Tracheal epithelial cell (primary cell): ENCODE measurements around the gene NFATC4. TPM values are rescaled to one million over a fixed set of nuclear protein-coding genes. Genes with fewer than 3 reads are reported as not detected.

Source experiments
- total RNA-seq: library from RNA; depleted of rRNA; stranded (reverse); fragments of >200 nt; gene quantifications from 2 replicates; pipeline ENCODE4 v1.2.1, GENCODE V29; 2014

NFATC4 gene
- total RNA-seq: 10.6 and 17.3 TPM in 2 replicates

DNA sequence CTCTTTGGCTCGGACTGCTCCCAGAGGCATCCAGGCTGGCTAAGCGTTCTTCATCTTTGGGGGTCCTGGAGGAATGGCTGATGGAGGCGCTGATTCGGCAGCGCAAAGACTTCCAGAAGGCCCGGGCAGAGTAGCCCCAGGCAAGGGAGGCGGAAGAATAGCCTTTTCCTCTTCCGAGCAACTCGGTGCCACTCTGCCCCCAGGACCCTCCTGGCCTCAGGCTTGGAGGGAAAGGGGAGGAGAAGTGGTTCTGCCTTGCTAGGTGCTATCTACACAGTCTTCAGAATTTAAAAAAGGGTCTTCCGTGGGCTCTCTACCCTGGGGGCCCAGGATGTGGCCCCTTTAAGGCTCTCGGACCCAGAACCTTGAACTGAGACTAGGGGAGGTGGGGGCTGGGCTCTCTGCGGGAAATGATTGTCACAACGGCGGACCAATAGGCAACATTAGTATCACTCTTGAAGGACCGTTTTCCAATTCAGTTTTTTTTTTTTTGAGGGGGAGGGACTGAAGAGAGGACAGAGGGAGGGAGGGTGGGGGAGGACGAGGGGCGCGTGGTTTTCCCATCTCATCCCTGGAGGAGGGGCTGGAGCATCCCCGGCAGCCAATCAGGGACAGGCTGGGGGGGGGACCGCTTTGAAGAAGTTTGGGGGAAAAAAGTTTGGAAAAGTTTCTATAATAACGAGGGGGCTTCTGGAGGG, at the start of gene NFATC4:
NFATC4 (plus strand) TSS at position 671 of the 698 bp plus-strand sequence. CDS start 157 bp downstream, outside the sequence.

DNA sequence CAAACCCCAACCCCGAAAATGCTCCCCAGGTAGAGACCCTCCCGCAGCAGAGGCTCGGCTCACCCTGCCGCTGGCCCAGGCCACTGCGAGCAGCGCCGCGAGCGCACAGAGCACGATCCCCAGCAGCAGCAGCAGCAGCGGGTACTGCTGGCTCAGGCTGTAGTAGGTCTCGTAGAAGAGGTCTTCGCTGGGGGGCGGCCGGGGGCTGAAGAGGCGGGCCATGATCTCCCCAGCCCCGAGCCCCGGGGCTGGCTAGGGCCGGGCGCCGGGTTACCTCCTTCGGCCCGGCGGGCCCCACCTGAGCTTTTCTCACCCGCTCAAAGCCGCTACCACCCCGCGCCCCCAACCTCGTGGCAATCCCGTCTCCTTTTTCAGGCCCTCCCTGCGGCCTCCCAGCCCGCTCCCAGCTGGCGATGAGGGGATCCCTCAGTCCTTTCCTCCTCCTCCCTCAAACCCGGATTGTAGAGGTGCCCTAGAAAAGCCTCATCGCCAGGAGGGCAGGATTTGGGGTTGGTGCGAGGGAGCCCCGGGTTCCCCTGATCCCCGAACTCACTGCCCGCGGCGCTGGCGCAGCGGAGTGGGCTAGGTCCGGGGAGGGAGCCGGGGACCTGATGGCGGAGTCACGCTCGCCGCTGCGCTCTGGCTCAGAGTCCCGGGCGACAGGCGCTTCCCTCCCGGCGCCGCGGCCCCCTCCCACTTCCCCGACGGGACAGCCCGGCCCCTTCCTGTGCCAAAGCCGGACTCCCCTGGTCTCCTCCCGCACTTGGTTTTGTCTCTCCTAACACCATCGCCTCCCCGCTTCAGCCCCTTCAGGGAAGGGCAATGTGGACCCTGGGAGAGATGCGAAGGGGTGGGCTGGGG, 33.3 kb upstream of the NFATC4 start, which contains the start of gene ADCY4:
ADCY4 (minus strand) TSS at position 641 of the 861 bp plus-strand sequence; CDS start at position 222, 419 bp downstream.

DNA sequence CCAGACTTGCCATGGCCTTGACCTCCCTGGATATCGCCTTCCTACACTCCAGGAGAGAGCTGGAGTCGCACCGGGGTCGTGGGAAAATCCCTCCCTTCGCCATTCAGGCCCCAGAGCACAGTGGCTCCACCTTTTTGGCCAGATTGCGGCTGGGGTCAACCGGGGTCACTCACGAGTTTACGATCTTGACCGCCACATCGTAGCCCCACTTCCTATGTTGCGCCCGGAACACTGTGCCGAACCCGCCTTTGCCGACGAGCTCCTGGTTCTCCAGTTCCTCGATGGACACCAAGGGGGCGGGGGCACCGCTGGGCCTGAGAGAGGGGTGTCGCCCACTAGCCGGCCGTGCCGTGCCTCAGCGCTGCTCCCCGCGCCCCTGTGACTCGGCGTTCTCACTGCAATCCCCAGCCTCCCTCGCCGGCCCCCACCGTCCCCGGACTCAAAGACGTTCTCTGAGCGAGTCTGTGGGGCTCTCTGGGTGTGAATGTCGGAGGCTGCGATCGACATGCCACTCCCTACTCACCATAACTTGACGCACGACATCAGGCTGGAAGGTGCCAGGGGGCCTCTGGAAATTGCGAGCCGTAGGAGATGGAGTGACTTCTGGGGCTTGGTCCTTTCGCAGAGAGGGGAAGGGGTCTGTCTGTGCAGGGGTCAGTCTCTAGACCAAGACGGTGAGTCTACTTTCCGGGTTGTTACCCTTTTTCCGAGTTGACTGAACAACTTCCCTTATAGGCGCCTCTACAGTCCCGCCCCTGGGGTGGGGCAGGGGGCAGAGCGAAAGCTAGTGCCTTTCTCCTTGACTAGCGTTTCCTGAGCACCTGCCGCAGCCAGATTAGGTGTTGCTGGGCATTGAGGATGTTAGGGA, 28.5 kb upstream of the NFATC4 start, which contains the start of gene RIPK3:
RIPK3 (minus strand) TSS at position 708 of the 868 bp plus-strand sequence; CDS start at position 543, 165 bp downstream.

DNA sequence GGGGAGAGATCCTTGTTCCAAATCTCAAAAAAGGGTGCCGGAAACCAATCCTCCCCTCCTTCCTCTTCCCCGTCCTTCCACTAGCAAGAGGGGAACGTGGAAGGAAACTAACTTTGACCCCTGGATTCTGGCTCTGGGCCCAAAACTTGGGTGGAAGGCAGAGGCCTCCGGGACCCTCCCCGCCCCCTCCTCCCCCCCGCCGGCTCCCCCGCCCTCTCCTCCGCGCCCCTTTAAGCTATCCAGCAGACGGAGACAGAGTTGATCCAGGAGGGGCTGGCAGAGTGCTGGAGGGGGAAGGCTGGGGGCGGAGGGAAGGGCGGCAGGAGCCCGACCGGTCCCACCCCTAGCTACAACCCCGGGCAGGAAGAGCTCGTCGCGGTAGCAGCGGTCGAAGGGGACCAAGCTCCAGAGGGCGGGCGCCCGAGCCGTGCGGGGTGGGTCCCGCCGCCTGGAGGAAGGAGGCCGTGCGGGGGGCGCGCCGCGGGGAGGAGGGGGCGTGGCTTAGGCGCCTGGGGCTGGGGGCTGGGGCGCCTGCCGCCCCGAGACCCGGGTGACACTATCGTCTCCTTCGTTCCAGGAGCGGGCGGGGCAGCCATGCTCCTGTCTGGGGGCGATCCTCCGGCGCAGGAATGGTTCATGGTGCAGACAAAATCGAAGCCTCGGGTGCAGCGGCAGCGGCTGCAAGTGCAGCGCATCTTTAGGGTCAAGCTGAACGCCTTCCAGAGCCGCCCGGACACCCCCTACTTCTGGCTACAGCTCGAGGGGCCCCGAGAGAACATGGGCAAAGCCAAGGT, 30.9 kb downstream of the NFATC4 start, which contains the start of gene NYNRIN:
NYNRIN (plus strand) TSS at position 351 of the 794 bp plus-strand sequence; CDS start at position 595, 244 bp downstream.

Other genes with a start within 250 kb of the NFATC4 start
- gene FITM1, start 237.5 kb upstream of the NFATC4 start, total RNA-seq: under 0.01 and 0.24 TPM in 2 replicates
- gene PSME1, start 232.0 kb upstream of the NFATC4 start, total RNA-seq: 92.9 and 152 TPM in 2 replicates
- gene EMC9, start 226.6 kb upstream of the NFATC4 start, total RNA-seq: 11.7 and 12.8 TPM in 2 replicates
- 33.7 and 78.8 TPM in 2 replicates for gene PSME2, start 221.6 kb upstream of the NFATC4 start, total RNA-seq
- gene RNF31, start 220.7 kb upstream of the NFATC4 start, total RNA-seq: 23.9 and 49.0 TPM in 2 replicates
- 16.8 and 62.9 TPM in 2 replicates for gene IRF9, start 206.9 kb upstream of the NFATC4 start, total RNA-seq
- gene REC8, start 196.1 kb upstream of the NFATC4 start, total RNA-seq: 1.7 and 6.0 TPM in 2 replicates
- 45.6 and 64.3 TPM in 2 replicates for gene IPO4, start 179.4 kb upstream of the NFATC4 start, total RNA-seq
- gene TM9SF1, start 172.7 kb upstream of the NFATC4 start, total RNA-seq: 63.9 and 79.9 TPM in 2 replicates
- gene TSSK4, start 162.5 kb upstream of the NFATC4 start, total RNA-seq: not detected in 2 replicates
- 32.8 and 40.7 TPM in 2 replicates for gene CHMP4A, start 154.7 kb upstream of the NFATC4 start, total RNA-seq
- gene MDP1, start 152.1 kb upstream of the NFATC4 start, total RNA-seq: 10.8 and 14.7 TPM in 2 replicates
- 91.6 and 113 TPM in 2 replicates for gene NEDD8, start 135.8 kb upstream of the NFATC4 start, total RNA-seq
- 95.1 and 97.1 TPM in 2 replicates for gene GMPR2, start 135.3 kb upstream of the NFATC4 start, total RNA-seq
- 53.1 and 287 TPM in 2 replicates for gene TINF2, start 125.6 kb upstream of the NFATC4 start, total RNA-seq
- gene TGM1, start 105.0 kb upstream of the NFATC4 start, total RNA-seq: 69.1 and 167 TPM in 2 replicates
- 53.9 and 65.1 TPM in 2 replicates for gene RABGGTA, start 96.6 kb upstream of the NFATC4 start, total RNA-seq
- gene DHRS1, start 68.4 kb upstream of the NFATC4 start, total RNA-seq: 23.0 and 29.4 TPM in 2 replicates
- 26.6 and 41.4 TPM in 2 replicates for gene NOP9, start 68.3 kb upstream of the NFATC4 start, total RNA-seq
- 1.4 and 6.0 TPM in 2 replicates for gene CIDEB, start 60.2 kb upstream of the NFATC4 start, total RNA-seq
- 30.3 and 32.5 TPM in 2 replicates for gene LTB4R2, start 58.0 kb upstream of the NFATC4 start, total RNA-seq
- 13.5 and 13.6 TPM in 2 replicates for gene LTB4R, start 56.7 kb upstream of the NFATC4 start, total RNA-seq
- 1.7 TPM in 1 of 2 replicates, not detected in the other for gene ADCY4, start 33.1 kb upstream of the NFATC4 start, total RNA-seq
- gene RIPK3, start 28.2 kb upstream of the NFATC4 start, total RNA-seq: 2.1 and 5.1 TPM in 2 replicates
- 7.0 and 8.4 TPM in 2 replicates for gene NYNRIN, start 30.8 kb downstream of the NFATC4 start, total RNA-seq
- 0.64 and 0.96 TPM in 2 replicates for gene CBLN3, start 61.5 kb downstream of the NFATC4 start, total RNA-seq
- 95.7 and 155 TPM in 2 replicates for gene KHNYN, start 61.8 kb downstream of the NFATC4 start, total RNA-seq
- gene SDR39U1, start 74.6 kb downstream of the NFATC4 start, total RNA-seq: 4.5 and 5.1 TPM in 2 replicates
- gene CMA1, start 140.1 kb downstream of the NFATC4 start, total RNA-seq: not detected in 2 replicates
- gene CTSG, start 208.1 kb downstream of the NFATC4 start, total RNA-seq: not detected in 2 replicates
- gene GZMH, start 241.5 kb downstream of the NFATC4 start, total RNA-seq: not detected in 2 replicates